ENCODE data around the gene PLCB4.

Gene PLCB4

DNA sequence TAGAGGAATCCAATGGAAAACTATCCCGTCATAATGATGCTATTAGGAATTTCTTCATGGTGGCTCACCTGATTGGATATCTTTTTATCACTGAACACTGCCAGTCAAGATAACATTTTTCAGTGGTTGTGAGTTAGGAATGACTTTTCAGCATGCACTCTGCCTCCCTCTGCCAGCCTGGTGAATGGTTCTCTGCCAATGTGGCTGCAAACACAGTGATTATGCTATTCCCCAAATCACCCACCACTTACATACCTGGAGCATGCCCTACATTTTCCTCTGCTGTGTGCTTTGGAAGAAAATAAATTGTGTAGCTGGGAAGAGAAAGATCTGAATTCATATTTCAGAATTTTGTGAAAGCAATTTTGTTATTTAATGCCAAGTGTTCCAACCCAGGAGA, 342.9 kb downstream of the PLCB4 start:
- DNase-seq, result no peak

DNA sequence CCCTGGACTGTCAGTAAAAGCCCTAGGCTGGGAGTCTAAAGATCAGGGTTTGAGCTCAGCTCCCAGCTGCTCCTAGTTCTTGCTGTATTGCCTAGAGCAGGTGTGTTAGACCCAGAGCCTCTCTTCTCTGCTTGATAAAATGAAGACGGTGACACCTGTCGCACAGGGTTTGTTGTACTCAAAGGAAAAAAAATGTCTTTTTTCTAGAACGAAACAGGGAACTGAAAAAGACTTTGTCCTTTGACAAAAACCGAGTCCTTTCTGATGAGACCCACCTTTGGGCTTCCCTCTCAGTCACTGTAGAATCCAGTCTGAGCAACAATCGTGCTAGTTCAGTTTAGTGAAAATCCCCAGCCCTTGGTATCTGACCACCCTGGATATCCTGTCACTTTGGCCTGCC, 343.4 kb downstream of the PLCB4 start:
- no peak for DNase-seq

DNA sequence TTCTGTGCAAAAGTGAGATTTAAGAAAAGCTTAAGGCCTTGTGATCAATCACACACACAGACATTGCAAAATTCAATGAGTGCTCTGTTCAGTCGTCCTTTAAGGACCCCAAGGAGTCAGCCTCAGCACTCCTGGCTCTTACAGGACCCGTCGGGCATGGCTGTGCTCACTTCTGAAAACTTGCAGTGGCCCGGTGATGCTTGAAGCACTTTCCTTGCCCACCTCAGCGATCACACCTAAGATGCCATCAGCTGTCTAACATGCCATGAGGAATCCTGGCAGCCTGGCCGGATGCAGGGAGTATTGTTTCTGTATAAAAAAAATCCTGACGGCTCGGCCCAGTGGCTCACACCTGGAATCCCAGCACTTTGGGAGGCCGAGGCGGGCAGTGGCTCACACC, 344.1 kb downstream of the PLCB4 start:
- no peak for DNase-seq

DNA sequence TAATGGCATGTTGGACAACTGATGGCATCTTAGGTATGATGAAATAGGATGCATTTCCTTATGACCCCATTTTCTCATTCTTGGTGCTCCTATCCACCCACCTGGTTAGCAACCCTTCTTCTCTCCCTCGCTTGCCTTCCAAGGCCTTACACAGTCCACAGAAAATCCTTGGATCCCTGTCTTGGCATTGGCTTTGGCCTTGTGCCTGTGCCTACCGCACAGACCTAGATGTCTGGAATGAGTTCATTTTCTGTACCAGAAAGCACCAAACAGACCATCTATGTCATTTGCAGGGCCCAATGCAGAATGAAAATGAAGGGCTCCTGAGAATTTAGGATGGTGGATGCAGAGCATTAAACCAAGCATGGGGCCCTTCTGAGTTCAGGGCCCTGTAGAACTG, 346.5 kb downstream of the PLCB4 start:
- DNase-seq, result no peak

DNA sequence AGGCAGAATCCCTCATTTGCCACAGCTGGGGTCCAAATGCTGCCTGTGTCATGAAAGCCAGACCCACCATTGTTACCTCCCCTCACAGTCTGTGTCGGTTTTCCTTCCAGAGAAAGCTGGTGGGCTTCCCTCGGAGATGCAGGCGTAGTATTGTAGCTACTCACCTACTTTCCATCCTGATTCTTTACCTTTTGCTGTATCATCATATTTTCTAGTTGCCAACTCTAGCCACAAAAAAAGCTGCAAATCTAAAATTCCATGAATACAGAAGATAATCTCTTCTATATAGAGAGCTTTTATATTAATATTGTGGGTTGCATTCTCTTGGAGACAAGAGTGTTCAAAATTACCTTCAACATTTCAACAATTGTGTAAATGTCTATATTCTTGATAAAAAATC, 347.5 kb downstream of the PLCB4 start:
- no peak for DNase-seq

DNA sequence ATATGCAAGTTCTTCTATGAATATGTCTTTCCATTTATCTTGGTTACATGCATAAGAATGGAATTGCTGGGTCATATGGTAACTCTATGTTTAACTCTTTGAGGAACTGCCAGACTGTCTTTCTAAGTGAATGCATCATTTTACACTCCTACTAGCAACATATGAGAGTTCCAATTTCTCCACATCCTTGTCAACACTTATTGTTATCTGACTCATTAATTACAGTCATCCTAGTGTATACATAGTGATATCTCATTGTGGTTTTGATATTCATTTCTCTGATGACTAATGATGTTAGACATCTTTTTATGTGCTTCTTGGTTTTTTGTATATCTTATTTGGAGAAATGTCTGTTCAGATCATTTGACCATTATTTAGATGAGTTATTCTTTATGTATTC, 348.8 kb downstream of the PLCB4 start:
- no peak for DNase-seq

DNA sequence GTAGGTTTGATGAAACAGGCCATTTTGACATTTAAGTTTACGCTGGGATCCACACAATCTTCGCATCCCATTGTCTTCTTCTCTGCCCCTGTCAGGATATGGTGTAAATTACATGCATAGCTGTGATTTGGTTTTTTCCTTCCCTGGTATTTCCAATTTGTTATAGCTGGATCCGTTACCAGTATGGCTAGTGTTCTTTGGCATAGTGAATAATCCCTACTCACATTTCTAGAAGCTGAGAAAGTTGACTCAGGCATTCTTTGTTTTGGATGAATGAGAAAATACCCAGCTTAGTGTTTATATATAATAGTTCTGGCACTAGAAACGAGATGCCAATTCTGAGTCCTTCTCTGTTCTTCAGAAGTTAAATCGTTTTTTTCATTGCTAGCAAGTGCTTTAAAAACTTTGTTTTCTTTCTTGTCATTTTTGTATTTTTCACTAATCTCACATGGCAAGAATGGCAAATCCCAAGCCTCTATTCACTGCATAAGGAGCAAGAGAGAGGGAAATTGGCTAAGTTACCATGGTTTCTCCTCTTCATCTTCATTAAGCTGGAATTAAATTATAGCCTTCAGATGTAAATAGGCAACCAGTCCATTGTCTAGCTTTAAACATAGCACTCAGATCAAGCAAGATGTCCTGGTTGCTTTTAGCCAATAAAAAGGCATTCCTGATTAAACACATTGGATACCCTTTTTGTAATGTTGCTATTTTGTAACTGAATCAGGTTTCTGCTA, 353.6 kb downstream of the PLCB4 start:
- peak; percentile 48 for DNase-seq

DNA sequence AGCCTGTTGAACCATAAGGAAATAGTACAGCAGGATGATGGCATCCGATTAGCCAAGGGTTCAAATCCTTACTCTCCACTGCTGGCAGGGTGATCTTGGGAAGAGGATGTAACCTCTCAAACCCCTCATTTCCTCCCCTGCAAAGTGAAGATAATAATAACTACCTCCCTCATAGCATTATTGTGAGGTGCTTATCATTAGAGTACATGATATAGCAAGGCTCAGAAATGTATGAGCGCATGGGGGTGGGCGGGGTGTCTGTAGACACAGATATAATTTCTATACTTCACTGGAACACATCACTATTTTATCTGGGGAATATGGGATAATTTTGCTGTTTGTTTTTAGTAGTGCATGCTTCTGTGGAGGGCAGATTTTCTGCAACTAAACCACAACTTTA, 355.7 kb downstream of the PLCB4 start:
- DNase-seq, result no peak

DNA sequence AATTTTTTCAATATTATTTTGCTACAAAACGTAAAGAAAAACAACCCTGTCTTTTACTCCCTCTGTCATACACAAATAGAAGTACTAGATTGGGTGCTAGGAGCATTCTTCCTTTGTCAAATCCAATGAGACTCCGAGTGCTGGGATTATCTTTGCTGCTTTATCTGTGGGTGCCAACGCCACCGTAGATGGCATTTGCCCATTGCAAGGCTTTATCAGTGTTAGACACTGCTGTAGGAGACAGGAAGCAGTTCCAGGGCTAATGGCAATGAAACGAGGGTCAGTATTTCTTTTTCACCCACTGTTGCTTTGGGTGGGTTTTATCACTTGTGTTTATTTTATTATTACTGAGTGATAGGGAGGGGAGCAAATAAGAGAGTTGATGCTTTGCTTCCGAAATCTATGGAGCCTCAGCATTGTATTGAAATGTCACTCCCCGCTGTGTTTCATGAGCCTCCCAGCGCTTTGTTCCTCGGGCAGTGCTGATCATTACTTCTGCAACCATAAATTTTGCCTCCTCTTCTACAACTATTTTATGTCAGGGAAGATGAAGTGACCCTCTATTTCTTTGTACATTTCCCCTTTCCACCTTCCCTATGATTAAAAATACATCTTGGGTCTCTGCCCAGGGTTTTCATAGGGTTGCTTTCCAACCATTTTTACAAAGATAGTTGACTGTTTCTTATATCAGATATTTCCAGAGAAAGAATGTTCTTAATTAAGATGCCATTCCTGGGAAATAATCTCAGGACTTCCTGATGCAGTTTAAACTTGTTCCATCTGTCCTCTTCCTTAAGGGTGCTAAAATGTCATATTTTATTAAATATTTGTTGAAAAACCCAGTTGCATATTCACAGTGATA, 358.8 kb downstream of the PLCB4 start:
- no peak for DNase-seq

DNA sequence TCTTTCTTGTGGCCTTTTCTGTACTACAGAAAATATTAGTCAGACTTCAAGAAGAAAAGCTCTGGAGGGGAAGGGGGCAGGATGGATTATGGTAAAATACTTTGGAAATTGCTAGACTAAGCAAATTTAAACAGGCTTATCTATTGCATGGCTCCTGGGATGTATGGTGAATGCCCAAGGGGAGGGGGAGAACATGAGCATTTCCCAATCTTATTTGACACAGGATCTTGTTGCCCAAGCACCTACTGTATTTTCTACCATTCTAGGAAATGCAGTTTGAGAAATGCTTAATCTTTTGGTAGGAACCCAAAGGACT, 359.4 kb downstream of the PLCB4 start:
- DNase-seq, result no peak

DNA sequence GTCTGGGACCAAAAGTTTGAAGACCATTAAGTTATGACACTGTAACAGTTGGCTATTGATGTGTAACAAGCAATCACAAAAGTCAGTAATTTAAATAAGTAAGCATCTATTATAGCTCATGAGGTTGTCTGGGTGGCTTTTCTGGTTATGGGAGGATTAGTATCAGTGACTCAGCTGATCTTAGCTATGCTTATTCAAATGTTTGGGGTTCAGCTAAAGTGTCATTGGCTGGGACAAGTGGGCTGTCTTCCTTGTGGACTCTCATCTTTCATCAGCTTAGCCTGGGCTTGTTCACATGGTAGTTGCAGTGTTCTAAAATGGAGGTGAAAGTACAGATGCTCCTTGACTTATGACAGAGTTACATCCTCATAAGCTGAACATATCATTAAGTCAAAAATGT, 370.9 kb downstream of the PLCB4 start:
- DNase-seq, result no peak

DNA sequence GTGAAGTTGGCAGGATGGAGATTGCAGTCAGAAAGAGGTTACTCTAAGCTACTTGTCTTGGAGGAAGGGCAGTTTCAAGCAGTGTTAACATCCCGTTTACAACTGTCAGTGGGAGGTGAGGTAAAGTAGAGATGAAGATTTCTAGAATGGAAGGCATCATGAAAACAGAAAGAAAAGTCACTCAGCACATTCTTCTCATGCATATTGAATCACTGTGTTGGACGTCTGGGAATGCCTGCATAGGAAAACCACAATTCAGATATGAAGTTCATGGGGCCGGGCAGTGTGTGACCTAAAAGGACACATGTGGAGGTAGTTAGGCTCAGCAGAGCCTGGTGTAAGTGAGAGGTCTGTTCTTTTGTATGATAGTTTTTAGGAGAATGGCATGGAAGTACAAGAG, 372.0 kb downstream of the PLCB4 start:
- no peak for DNase-seq

DNA sequence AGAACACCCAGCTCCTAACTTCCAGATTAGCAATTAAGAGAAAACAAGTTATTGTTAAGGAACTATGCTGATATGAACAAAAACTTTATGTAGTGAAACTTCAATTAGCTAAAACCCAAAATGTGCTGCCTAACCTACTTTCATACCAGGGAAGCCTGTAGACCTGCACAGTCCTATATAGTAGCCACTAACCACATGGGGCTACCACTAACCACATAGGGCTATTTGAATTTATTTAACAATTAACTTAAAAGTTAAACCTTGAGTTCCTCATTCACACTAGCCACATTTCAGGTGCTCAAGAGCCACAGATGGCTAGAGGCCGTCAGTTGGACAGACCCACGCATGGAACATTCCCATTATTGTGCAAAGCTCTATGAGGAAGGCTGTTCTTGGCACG, 373.1 kb downstream of the PLCB4 start:
- DNase-seq, result no peak

DNA sequence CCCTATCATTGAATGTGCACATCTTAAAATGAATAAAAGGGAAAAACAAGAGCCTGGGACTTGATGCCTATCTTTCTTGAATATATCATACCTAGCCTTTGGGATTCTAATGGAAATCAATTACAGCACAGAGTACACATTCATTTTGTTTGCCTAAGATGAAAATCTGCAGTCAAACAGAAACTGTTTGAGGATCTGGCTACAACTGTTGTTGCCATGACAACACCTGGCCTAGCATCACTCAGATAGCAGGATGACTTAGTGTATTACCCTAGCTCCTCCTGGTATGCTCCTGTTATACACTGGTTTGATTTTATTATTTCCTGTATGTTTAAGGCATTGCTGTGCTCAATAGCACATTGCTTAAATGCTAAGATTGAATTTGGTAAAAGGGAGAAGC, 374.0 kb downstream of the PLCB4 start:
- DNase-seq, result no peak

DNA sequence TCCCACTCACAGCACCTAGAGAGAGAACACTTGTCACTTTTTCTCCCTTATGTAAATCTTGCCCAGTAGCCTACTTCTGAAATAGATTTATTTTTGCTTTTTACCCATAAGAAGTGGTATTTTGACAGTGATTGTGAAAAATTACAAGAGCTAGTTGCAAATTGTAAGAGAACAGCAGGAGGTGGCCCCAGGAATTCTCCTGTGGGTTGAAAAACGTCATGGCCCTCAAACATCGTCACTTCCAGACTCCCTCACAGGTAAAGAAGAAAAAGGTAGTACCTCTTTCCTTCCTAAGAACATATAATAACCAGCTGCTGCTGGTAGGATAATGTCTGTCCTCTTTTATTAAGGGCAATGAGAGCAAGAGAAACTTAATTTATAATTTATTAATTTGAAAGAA, 376.0 kb downstream of the PLCB4 start:
- DNase-seq, result no peak

DNA sequence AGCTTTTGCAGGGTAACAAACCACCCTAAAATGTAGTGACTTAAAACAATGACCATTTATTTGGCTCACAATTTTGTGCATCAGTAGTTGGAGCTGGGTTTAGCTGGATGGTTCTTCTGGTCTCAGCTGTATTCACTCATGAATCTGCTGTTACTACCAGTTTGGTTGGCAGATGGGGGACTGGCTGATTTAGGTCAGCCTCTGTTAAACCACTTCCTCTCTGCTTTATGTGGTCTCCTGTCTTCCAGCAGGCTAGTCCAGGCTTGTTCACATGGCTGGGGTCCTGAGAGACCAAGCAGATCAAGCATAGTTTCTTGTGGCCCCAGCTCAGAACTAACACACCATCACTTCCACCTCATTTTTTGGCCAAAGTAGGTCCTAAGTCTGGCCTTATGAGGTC, 378.3 kb downstream of the PLCB4 start:
- no peak for DNase-seq

DNA sequence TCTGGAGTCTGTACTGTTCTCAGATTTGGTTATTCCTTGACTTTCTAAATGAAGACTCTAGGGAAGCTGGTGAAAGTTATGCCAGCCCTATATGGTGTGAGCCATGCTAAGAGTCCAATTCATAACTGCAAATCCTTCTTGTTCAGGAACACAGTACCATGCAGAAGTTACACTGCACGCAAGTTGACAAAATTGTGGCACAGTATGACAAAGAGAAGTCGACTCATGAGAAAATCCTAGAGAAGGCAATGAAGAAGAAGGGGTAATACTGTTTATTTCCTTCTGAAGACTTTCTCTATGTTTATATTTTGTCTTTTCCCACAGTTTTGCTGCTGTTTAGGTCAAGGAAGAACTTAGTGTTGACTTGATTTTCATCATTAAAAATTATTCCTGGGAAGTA, 384.3 kb downstream of the PLCB4 start:
- DNase-seq, result no peak

DNA sequence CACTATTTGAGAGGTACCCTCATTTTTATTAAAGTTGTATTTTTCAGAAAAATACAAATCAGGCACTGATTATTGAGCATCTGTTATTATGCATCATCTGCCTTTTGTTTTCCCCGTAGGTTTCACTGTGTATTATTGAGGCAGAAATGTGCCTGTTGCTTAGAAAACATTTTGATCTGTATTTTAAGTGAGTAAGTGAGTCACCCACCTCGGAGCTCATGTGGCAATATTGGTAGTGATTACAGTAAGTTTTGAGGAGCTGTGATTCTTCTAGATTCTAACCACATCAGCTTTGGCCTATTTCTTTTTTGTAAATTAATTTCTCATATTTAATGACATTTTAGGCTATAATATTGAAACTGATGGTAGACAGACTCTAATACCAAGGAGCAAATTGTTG, 385.9 kb downstream of the PLCB4 start:
- DNase-seq, result no peak

DNA sequence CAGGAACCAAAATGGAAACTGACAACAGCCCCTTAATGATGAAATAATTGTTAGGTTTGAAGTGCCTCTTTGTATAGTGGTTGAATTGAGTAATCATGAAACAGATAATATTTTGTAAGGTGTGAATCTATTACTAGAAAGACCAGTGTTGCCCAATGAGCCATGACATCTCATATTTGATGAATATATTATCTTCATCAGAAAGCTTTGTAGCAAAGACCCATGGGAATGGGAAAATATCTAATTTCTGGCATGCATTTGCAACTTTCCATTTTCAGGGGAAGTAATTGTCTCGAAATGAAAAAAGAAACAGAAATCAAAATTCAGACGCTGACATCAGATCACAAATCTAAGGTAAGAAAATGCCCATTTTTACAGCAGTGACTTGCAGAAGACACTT, 388.2 kb downstream of the PLCB4 start:
- no peak for DNase-seq

DNA sequence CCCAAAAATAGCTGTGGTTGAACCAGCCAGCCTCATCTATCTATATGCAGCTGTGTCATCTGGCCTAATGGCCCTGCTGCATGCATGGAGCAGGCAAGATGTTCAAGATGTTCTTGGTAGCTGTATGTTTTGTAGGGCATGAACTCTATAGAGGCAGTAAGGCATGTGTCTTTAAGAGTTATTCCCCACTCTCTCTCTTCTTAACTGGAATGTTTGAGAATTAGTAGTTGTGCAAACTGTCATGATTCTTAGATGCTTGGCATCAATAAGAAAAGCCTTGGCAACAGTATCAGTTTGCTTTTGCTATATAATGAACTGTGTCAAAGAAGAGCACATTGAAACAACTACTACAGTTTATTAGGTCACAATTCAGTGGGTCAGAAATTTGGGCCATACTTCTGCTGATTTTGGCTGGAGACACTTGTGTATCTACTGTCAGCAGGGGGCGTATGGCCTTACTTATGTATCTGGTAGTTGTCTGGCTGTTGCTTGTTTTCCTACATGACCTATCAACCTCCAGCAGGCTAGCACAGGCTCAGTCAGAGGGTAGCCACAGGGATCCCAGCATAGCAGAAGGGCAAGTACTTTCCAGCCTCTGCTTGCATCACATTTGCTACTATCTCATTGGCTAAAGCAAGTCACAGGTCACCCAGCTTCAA, 389.4 kb downstream of the PLCB4 start:
- DNase-seq, result no peak

DNA sequence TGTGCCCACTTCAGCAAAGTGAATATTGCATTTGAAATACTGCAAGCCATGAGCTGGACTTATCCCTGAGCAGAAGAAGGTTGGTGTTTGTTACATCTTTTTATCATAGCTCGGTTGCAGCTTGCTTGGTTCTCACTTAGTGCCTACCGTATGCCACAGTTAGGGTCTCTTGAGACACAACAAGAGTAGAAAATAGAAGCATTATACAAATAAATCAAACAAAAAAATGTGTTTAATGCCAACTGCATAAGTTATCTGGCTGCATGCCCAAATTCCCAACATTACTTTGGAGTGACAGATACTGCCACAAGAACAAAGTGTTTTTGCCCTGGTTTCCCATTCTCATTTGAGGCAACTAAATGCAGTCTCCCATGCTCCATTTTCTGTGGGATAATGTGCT, 391.6 kb downstream of the PLCB4 start:
- no peak for DNase-seq

DNA sequence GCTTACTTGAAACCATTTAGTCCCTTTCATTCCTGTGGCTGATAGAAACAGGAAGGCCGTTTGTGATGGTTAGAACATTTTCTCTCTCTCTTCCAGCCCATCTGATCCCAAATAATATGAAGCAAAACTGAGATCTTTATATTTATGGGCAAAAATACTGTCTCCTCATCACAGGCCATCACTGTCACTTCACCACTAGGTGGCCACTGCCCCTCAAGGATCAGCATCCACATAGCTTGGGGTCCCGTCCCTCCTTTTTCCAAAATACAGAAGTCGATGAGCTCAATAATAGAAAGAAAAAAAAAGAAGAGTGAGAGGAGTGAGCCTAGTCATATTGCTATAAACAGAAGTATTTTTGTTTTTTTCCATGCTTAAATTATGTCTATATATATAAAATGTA, 399.1 kb downstream of the PLCB4 start:
- DNase-seq, result no peak

DNA sequence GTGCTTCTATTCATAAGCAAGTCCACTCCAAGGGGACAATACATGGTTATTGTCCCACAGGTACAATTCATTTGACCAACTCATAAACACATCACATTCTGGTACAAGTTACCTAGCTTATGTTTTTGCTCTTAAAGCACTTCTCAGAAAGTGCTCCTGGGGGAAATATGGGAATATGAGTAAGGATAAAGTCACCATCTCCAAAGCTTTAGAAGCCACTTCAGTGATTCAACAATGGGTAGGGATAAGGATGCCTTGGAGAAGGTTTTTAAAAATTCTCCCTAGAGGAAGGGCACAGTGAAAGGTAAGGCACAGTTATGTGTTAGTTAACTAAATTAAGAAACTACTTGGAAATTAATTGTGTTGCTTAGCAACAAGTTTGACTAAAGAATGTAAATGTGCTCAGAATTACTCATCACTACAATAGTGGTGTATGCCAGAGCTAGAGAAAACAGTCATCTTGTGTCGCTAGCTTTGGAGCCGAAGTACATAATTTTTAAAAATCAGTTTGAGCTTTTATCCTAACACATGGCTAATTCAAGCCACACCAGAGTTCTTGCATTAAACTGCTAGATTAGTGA, 406.0 kb downstream of the PLCB4 start:
- DNase-seq, result no peak

DNA sequence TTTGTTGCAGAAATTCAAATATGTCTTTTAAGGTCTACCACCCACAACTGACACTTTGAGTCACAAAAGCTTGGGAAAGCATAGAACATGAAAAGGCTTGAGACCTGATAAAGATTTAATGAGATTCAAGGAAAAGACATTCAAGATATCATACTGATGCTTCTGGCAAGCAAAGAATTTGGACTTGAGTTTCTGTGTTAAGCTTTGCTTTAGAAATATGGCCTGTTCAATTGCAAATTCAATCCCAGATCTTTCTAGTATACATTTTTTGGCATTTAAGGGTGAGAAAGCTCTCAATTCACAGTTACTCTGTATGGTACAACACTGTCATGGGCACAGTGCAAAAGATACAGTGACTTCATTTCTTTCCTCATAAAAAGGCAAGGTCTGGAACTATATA, 406.6 kb downstream of the PLCB4 start:
- DNase-seq, result no peak
